Kidney (tissue), 14 donors: Measurements from ENCODE around the gene MRPL4. TPM values are rescaled to one million over a fixed set of nuclear protein-coding genes. Genes with fewer than 3 reads are reported as not detected.

Experiments
- DNase-seq, 5 donors: peaks; one replicate each; pipeline ENCODE4 v3.0.0-alpha.2; 2013 to 2020
- FAIRE-seq: peaks from 2 replicates; lab custom pipeline; 2012; peaks lifted over from hg19 to GRCh38; lab: Jason Lieb, UNC
- H3K27ac ChIP-seq, 2 donors: one replicate each; pipeline ENCODE4 v1.7.0; 2013; ENCODE audit warnings: low read depth in 2 of 2, low read length in 2 of 2, inconsistent platforms in 1 of 2
- H3K27me3 ChIP-seq: one replicate; pipeline ENCODE4 v1.7.1; 2013; ENCODE audit warnings: low read length, inconsistent platforms; ENCODE audit not compliant: control insufficient read depth, insufficient read depth
- H3K36me3 ChIP-seq, 3 donors: one replicate each; pipeline versions ENCODE4 v1.7.0 to v1.7.1; 2013; ENCODE audit warnings: low read length in 3 of 3, control low read depth in 1 of 3, inconsistent platforms in 1 of 3; ENCODE audit not compliant: insufficient read depth in 3 of 3, control insufficient read depth in 2 of 3
- H3K4me1 ChIP-seq, 3 donors: one replicate each; pipeline versions ENCODE4 v1.7.0 to v1.7.1; 2013; ENCODE audit warnings: low read length in 3 of 3, inconsistent platforms in 1 of 3, low read depth in 1 of 3; ENCODE audit not compliant: control insufficient read depth in 2 of 3, insufficient read depth in 2 of 3
- H3K4me3 ChIP-seq, 3 donors: one replicate each; pipeline versions ENCODE4 v1.7.0 to v1.8.1; 2013; ENCODE audit warnings: low read length in 3 of 3, control low read depth in 1 of 3, inconsistent platforms in 1 of 3
- H3K9ac ChIP-seq, 3 donors: one replicate each; pipeline versions ENCODE4 v1.7.0 to v1.7.1; 2013; ENCODE audit warnings: low read length in 3 of 3, control low read depth in 1 of 3, inconsistent platforms in 1 of 3
- H3K9me3 ChIP-seq, 3 donors: one replicate each; pipeline versions ENCODE4 v1.7.0 to v1.7.1; 2013; ENCODE audit warnings: low read length in 3 of 3, control low read depth in 1 of 3, inconsistent platforms in 1 of 3; ENCODE audit not compliant: control insufficient read depth in 2 of 3, insufficient read depth in 1 of 3
- intact Hi-C: fragments of 100-400 bp; cut with DNase I; formaldehyde crosslinking; loops from one replicate; pipeline ENCODE4 v1.11.1; 2022
- polyA plus RNA-seq: library from polyadenylated mRNA; stranded (reverse); fragments of 350-450 nt; fragmentation: Illumina TruSeq; extraction: RNeasy Lipid Tissue Mini Kit (QIAGEN cat#74804); gene quantifications from one replicate; pipeline ENCODE4 v1.2.3, GENCODE V29; 2014; ENCODE audit warnings: low read depth, low replicate concordance; ENCODE audit not compliant: insufficient read depth
- total RNA-seq: library from RNA; stranded (reverse); fragmentation: NEBNext Ultra II Directional; extraction: Animal tissue kit (Norgen Biotek cat#: 25700); gene quantifications from one replicate; pipeline ENCODE4 v1.2.1, GENCODE V29; 2021
- TF ChIP-seq, protein P1 (sequence below): IDR thresholded peaks from 3 replicates; pipeline ENCODE4 v1.5.1; 2012; ENCODE audit warnings: mild to moderate bottlenecking, moderate library complexity, borderline replicate concordance; ENCODE audit not compliant: insufficient read depth; ENCODE audit errors: extremely low read depth
- donor health status: control.
- donor health status: control.
- donor health status: control.
- donor health status: control.
- donor health status: control.
- donor health status: DM: yes; HTN: yes; CAD: no.
- donor health status: Normal renal cell carcinoma (clear cell type).

MRPL4 gene
- total and polyA plus RNA-seq, 2 donors from 2014 or later = 44.8 to 102 TPM

DNA sequence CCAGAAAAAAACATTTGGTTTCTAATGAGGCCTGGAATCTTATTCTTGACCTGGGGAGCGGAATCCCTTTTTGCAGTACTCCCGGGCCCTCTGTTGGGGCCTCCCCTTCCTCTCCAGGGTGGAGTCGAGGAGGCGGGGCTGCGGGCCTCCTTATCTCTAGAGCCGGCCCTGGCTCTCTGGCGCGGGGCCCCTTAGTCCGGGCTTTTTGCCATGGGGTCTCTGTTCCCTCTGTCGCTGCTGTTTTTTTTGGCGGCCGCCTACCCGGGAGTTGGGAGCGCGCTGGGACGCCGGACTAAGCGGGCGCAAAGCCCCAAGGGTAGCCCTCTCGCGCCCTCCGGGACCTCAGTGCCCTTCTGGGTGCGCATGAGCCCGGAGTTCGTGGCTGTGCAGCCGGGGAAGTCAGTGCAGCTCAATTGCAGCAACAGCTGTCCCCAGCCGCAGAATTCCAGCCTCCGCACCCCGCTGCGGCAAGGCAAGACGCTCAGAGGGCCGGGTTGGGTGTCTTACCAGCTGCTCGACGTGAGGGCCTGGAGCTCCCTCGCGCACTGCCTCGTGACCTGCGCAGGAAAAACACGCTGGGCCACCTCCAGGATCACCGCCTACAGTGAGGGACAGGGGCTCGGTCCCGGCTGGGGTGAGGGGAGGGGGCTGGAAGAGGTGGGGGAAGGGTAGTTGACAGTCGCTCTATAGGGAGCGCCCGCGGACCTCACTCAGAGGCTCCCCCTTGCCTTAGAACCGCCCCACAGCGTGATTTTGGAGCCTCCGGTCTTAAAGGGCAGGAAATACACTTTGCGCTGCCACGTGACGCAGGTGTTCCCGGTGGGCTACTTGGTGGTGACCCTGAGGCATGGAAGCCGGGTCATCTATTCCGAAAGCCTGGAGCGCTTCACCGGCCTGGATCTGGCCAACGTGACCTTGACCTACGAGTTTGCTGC, 35.1 kb downstream of the MRPL4 start, which contains the start of gene ICAM4:
ICAM4 (plus strand) TSS at position 153 of the 935 bp plus-strand sequence; CDS start at position 211, 58 bp downstream.
- no peaks in the 10 kb centered on the region for H3K9me3 ChIP-seq
- FAIRE-seq (no peak), DNase-seq (peak in 4 of 5 donors; percentile 73 to 97 (median 88))
- H3K4me1 ChIP-seq = peaks cover 0 to 24% (median 7%) of the 10 kb centered on the region in 3 donors
- no peak within 1 kb of the TSS for H3K9ac ChIP-seq
- intact Hi-C loops = no loop called here
- peak within 1 kb of the TSS in 1 of 2 donors; percentile 0 for H3K27ac ChIP-seq
- peaks cover 0 to 3% (median 0%) of the 10 kb centered on the region in 3 donors for H3K36me3 ChIP-seq
- TF ChIP-seq, protein P1, sequence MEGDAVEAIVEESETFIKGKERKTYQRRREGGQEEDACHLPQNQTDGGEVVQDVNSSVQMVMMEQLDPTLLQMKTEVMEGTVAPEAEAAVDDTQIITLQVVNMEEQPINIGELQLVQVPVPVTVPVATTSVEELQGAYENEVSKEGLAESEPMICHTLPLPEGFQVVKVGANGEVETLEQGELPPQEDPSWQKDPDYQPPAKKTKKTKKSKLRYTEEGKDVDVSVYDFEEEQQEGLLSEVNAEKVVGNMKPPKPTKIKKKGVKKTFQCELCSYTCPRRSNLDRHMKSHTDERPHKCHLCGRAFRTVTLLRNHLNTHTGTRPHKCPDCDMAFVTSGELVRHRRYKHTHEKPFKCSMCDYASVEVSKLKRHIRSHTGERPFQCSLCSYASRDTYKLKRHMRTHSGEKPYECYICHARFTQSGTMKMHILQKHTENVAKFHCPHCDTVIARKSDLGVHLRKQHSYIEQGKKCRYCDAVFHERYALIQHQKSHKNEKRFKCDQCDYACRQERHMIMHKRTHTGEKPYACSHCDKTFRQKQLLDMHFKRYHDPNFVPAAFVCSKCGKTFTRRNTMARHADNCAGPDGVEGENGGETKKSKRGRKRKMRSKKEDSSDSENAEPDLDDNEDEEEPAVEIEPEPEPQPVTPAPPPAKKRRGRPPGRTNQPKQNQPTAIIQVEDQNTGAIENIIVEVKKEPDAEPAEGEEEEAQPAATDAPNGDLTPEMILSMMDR = no peak
- peaks cover 24% of the 10 kb centered on the region for H3K27me3 ChIP-seq
- H3K4me3 ChIP-seq = no peak within 1 kb of the TSS

DNA sequence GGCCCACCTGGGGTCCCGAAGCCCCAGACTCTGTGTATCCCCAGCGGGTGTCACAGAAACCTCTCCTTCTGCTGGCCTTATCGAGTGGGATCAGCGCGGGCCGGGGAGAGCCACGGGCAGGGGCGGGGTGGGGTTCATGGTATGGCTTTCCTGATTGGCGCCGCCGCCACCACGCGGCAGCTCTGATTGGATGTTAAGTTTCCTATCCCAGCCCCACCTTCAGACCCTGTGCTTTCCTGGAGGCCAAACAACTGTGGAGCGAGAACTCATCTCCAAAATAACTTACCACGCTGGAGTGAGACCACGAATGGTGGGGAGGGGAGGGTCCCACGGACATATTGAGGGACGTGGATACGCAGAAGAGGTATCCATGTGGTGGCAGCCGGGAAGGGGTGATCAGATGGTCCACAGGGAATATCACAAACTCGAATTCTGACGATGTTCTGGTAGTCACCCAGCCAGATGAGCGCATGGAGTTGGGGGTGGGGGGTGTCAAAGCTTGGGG, 36.7 kb downstream of the MRPL4 start:
- no peak overlapping the region for H3K4me3 ChIP-seq
- H3K9me3 ChIP-seq = no peaks in the 10 kb centered on the region
- TF ChIP-seq, protein P1 = no peak
- H3K36me3 ChIP-seq = peaks cover 0 to 3% (median 0%) of the 10 kb centered on the region in 3 donors
- peaks cover 0 to 28% (median 7%) of the 10 kb centered on the region in 3 donors for H3K4me1 ChIP-seq
- intact Hi-C loops = no loop called here
- peaks cover 37% of the 10 kb centered on the region for H3K27me3 ChIP-seq
- FAIRE-seq = no peak
- no peak overlapping the region for H3K27ac ChIP-seq
- H3K9ac ChIP-seq = no peak overlapping the region
- peak in 3 of 5 donors; percentile 53 to 64 (median 59) for DNase-seq

DNA sequence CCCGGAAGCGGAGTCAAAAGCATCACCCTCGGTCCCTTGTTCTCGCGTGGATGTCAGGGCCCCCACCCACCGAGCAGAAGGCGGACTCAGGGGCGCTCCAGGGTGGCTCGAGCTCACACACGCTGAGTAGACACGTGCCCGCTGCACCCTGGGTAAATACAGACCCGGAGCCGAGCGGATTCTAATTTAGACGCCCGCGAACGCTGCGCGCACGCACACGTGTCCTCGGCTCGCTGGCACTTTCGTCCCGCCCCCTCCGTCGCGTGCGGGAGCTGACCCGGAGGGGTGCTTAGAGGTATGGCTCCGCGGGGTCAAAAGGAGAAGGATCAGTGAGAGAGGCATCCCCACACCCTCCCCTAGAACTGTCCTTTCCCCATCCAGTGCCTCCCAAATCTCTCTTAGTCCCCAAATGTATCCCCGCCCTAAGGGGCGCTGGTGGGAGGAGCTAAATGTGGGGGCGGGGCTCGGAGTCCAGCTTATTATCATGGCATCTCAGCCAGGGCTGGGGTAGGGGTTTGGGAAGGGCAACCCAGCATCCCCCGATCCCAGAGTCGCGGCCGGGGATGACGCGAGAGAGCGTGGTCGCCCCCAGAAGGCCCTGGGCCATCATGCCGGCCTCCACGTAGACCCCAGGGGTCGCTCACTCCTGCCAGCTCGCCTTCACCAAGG, 37.3 kb downstream of the MRPL4 start:
- peak overlapping the region in 1 of 3 donors; percentile 32 for H3K4me3 ChIP-seq
- TF ChIP-seq, protein P1 = no peak
- H3K9me3 ChIP-seq = no peaks in the 10 kb centered on the region
- peaks cover 41% of the 10 kb centered on the region for H3K27me3 ChIP-seq
- intact Hi-C loops = no loop called here
- H3K9ac ChIP-seq = peak overlapping the region in 1 of 3 donors; percentile 19
- peaks cover 0 to 30% (median 7%) of the 10 kb centered on the region in 3 donors for H3K4me1 ChIP-seq
- peaks cover 0 to 3% (median 0%) of the 10 kb centered on the region in 3 donors for H3K36me3 ChIP-seq
- DNase-seq (peak in 3 of 5 donors; percentile 29 to 87 (median 74)), FAIRE-seq (no peak)
- no peak overlapping the region for H3K27ac ChIP-seq
